Activated naive CD4-positive, alpha-beta T cell treated with Interleukin-2 at 50 U/mL for 16 hours (primary cell): ENCODE data around the gene SGCA.

Experiments
- DNase-seq: peaks from one replicate; pipeline ENCODE4 v3.0.0-alpha.2; 2020

The SGCA gene

GRCh38 chr17:50168319-50168718 lies 2.5 kb downstream of the SGCA start:
- DNase-seq = no peak

- DNase-seq = peak; percentile 53
Observed at GRCh38 chr17:50169121-50169764, 3.4 kb downstream of the SGCA start.

- DNase-seq = no peak
Observed at GRCh38 chr17:50169881-50170459, 4.2 kb downstream of the SGCA start.

- DNase-seq = no peak
Observed at GRCh38 chr17:50170662-50171370, 5.0 kb downstream of the SGCA start.

GRCh38 chr17:50171371-50172071 lies 5.7 kb downstream of the SGCA start:
- no peak for DNase-seq

- DNase-seq = no peak
Observed at GRCh38 chr17:50172130-50172529, 6.3 kb downstream of the SGCA start.

GRCh38 chr17:50172936-50173334 lies 7.1 kb downstream of the SGCA start:
- DNase-seq = no peak

GRCh38 chr17:50173335-50173941 lies 7.6 kb downstream of the SGCA start:
- DNase-seq = no peak

- no peak for DNase-seq
Observed at GRCh38 chr17:50174444-50174843, 8.6 kb downstream of the SGCA start.

GRCh38 chr17:50175035-50175807 lies 9.4 kb downstream of the SGCA start:
- DNase-seq = no peak

GRCh38 chr17:50176559-50177357 lies 11.0 kb downstream of the SGCA start:
- no peak for DNase-seq

- no peak for DNase-seq
Observed at GRCh38 chr17:50177476-50177875, 11.7 kb downstream of the SGCA start.

- peak; percentile 49 for DNase-seq
Observed at GRCh38 chr17:50177983-50178834, 12.4 kb downstream of the SGCA start.

- no peak for DNase-seq
Observed at GRCh38 chr17:50180111-50180510, 14.3 kb downstream of the SGCA start.

GRCh38 chr17:50180620-50181019 lies 14.8 kb downstream of the SGCA start:
- no peak for DNase-seq

GRCh38 chr17:50181144-50181543 lies 15.3 kb downstream of the SGCA start:
- DNase-seq = no peak

GRCh38 chr17:50181591-50182560 lies 16.1 kb downstream of the SGCA start:
- no peak for DNase-seq

- no peak for DNase-seq
Observed at GRCh38 chr17:50182783-50183420, 17.1 kb downstream of the SGCA start.
